ENCODE data around the gene MVB12B.

The MVB12B gene

DNA sequence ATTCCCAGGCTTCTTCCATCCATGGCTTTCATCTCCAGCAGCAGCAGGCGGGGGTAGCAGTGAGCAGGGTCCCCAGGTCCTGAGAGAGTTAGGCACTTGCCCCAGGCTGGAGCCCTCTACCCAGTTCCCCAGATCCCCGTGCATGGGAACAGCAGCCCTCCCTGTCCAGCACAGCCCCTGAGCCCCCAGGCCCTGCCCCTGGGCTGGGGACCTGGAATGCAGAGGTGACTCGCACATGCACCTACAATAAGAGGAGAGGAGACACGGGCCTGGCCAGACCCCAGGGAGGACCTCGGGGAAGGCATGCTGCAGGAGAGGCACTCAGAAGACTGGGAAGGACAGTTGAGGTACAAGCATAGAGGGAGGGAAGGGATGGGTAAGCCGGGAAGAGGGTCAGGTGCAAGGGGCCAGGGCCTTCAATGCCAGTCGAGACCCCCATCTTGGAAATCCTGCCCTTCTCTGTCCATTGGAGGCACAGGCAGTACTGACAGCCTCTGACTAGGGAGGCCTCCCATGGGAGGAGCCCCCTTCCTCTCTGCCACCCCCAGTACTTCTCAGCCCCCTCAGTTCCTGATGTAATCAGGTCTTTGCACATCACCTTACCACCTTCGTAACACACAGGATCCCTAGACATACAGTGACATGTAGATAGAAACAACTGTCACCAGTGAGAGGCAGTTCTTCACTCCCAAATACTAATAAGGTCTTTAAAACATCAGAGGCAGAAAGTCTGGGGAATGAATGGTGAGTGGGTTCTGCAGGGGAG lies 151.8 kb downstream of the MVB12B start:
- no peak for DNase-seq

- no peak for DNase-seq
Measured at GRCh38 chr9:126479515-126479914, 152.9 kb downstream of the MVB12B start.

- DNase-seq = no peak
Measured at GRCh38 chr9:126480813-126481212, 154.2 kb downstream of the MVB12B start.

DNA sequence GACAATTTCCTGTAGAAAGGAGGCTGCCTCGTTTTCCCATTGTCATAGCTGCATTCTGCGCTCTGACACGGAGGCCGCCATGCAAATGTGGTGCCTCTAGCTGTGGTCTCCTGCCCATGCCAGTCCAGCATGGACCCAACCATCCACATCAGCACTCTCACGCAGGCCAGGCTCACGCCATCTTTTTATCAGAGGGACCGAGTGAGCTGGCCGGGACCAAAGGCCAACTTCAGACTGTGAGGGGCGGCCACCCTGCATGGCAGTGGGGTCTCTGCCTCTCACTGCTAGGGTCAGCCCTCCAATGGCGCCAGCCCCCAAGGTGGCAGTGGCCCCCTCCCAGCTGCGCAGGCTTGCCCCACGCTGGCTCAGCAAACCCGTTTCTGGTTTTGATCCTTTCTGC lies 155.2 kb downstream of the MVB12B start:
- no peak for DNase-seq

- no peak for DNase-seq
Measured at GRCh38 chr9:126482361-126483044, 155.9 kb downstream of the MVB12B start.

DNA sequence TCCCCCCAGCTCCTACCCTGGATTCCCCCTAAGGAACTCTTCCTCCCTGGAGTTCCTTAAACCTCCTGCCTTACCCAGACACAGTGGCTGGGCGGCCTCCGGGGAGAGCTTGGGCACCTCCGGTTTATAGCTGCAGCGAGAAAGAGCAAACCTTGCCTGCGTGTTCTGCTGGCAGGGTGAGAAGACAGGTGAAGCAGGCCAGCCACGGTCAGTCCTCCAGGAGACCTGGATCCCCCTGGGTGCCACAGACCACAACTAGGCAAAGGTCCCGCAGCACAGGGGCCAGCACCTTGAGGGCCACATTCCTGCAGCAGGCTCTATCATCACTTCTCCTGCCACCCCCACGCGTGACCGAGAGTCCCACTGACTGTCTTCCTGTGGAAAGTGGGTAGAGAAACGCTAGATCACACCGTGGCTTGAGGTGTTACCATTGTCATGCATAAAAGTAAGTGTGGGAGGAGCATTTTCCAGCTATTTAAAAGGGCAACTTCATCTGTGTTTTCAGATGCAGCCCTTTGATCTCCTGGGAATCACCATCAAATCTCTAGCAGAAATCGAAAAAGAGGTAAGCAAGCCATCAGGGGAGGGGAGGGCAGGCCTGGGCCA lies 156.9 kb downstream of the MVB12B start:
- no peak for DNase-seq

- DNase-seq = no peak
Measured at GRCh38 chr9:126485662-126486061, 159.0 kb downstream of the MVB12B start.

DNA sequence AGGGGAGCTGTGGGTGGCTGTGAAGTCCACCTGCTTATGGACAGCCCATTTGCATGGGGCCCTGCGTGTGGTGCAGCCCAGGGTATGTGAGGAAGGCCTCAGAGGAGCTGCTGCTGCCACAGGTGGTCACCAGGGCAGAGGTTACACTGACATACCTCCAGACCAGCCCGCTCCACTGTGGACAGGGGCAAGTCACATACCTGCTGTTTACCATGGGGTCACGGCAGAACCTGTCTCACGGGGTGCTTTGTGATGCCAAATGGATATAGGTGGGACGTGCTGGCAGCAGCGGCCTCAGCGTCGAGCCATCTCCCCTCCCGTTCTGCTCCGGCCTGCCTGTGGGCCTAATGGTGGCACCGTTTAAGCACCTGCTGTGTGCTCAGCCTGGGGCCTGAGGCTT lies 159.6 kb downstream of the MVB12B start:
- DNase-seq = no peak

DNA sequence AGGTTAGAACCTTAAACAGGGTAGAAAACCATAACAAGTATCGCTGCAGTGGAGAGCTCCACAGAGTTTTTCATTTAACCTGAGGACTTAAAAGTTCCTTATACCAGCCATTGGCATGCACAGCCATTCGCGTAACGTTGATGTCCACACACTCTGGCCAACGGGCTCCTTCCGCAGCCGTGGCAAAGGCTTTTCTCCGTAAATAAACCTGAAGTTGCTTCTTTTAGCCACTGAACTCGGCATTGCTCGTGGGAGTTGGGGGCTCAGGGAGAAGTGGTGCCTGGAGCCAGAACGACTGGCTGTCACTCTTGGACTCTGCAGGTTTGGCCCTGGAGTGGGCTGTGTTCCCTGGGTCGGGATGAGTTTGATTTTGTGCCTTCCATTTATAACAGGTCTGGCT lies 161.2 kb downstream of the MVB12B start:
- no peak for DNase-seq

DNA sequence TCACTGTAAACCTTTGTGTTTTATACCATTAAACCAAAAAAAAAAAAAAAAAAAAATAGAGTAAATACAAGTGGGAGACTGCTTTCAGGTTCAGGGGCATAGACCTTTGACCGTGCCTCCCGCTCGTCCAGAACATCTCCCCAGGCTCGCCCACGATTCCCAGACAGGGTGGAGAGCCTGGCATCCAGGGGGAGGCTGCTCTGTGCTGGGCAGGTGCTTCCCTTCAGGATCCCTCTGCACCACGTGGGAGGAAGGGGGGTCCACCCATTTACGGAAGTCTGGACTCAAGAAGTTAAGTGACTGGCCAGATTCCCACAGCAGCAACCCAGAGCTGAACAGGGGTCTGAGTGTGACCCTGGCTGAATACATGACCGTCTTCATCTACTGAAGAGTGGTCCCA lies 161.7 kb downstream of the MVB12B start:
- DNase-seq = no peak

- no peak for DNase-seq
Measured at GRCh38 chr9:126488881-126489404, 162.3 kb downstream of the MVB12B start.

GRCh38 chr9:126489581-126490213 lies 163.1 kb downstream of the MVB12B start:
- DNase-seq = no peak

GRCh38 chr9:126490214-126490631 lies 163.6 kb downstream of the MVB12B start:
- DNase-seq = no peak

DNA sequence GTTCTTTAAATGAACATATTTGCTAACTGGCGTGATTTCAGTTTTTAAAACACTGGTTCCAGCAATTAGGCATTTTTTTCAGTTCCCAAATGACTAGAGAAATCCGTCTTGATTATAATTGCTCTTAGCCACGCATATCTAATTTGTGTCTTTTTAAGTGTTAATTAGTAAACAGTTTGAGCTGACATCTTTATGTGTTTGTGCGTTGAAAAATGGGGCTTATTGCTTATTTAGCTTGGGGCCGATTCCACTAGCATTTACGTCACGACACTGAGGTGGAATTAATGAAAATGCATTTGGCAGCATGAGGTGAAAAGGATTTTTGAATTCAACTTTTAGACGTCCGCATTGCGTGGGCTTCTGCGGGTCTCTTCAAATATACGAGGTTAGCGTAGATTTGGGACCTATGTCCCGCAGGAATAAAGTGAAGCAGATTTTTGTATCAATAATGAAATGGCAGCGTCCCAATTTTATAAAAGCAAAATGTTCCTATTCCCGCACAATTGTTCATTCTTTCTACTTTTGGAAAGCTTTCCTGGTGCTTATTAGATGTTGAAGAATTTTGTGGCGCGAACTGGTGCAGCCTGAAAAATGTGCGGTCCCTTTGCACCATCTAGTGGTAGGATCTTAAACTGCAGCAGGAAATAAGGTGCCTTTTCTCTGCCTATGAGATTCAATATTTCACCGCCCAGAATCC lies 164.4 kb downstream of the MVB12B start:
- DNase-seq = peak; percentile 20

GRCh38 chr9:126491568-126491879 lies 164.9 kb downstream of the MVB12B start:
- no peak for DNase-seq

- no peak for DNase-seq
Measured at GRCh38 chr9:126491949-126492348, 165.3 kb downstream of the MVB12B start.

- no peak for DNase-seq
Measured at GRCh38 chr9:126494264-126494663, 167.6 kb downstream of the MVB12B start.

- no peak for DNase-seq
Measured at GRCh38 chr9:126494746-126495145, 168.1 kb downstream of the MVB12B start.

DNA sequence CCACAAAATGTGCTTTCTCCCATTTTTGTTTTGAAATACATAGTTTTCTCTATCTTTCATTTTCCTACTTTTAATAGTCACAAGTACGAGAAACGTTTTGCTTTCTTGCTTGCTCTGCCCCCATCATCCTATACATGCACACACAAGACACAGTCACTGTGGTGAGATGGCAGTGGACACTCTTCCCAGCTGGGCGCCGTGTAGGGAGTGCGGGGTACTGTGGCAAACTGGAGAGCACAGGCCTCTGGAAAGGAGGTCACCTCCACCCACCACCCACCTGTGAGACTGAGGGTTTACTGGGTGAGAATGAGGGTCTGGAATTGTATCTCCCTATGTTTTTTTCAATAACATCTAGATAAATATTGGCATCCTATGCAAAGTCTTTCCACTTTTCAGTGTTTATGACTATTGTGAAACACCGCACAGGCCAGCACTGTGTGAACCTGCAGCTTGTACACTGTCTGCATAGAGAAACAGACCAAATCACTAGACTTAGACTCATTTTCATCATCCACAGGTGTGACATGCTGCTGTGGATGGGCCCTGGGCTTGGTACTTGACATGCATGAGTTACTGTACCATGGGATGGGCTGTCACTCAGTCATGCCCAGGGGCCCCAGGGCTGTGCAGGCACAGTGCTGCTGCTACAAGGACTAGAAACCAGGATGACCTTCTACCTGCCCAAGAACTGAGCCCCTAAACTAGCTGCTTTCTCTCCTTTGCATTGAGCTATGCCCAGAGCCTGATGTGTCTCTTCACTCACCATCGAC lies 169.0 kb downstream of the MVB12B start:
- DNase-seq = no peak

GRCh38 chr9:126496181-126496576 lies 169.6 kb downstream of the MVB12B start:
- DNase-seq = no peak

GRCh38 chr9:126496781-126497659 lies 170.4 kb downstream of the MVB12B start:
- DNase-seq = no peak
